Mesothelial cell of epicardium (in vitro differentiated cells): Measurements from ENCODE around the gene F2. TPM values are rescaled to one million over a fixed set of nuclear protein-coding genes. Genes with fewer than 3 reads are reported as not detected.

Experiments used
- DNase-seq, 2 experiments: peaks; one replicate each; pipeline ENCODE4 v3.0.0; 2021; ENCODE audit warnings: low spot score in 2 of 2; ENCODE audit not compliant: unreplicated experiment in 2 of 2
- H3K27ac Mint-ChIP-seq: 2 replicates; pipeline ENCODE4 v1.8.0; 2021; ENCODE audit warnings: mixed read lengths
- H3K27me3 Mint-ChIP-seq: 2 replicates; pipeline ENCODE4 v1.8.0; 2021; ENCODE audit warnings: low read depth, mixed read lengths
- H3K36me3 Mint-ChIP-seq: 2 replicates; pipeline ENCODE4 v1.8.0; 2021; ENCODE audit warnings: mixed read lengths
- H3K4me1 Mint-ChIP-seq: 2 replicates; pipeline ENCODE4 v1.8.0; 2021; ENCODE audit warnings: mixed read lengths
- H3K4me3 Mint-ChIP-seq: 2 replicates; pipeline ENCODE4 v1.8.0; 2021; ENCODE audit warnings: mild to moderate bottlenecking, moderate library complexity, mixed read lengths
- H3K9me3 Mint-ChIP-seq: 2 replicates; pipeline ENCODE4 v1.8.0; 2021; ENCODE audit warnings: mixed read lengths
- total RNA-seq: library from RNA; stranded (reverse); gene quantifications from 3 replicates; pipeline ENCODE4 v1.2.1, GENCODE V29; 2021
- TF ChIP-seq, protein P1 (sequence below): fragments of 200-600 bp; sonication (generic); IDR thresholded peaks from one replicate; pipeline ENCODE4 v1.5.0; 2021; ENCODE audit warnings: antibody characterized with exemption; ENCODE audit not compliant: unreplicated experiment

The F2 gene
- total RNA-seq, 1 donor from 2014 or later: not detected

DNA sequence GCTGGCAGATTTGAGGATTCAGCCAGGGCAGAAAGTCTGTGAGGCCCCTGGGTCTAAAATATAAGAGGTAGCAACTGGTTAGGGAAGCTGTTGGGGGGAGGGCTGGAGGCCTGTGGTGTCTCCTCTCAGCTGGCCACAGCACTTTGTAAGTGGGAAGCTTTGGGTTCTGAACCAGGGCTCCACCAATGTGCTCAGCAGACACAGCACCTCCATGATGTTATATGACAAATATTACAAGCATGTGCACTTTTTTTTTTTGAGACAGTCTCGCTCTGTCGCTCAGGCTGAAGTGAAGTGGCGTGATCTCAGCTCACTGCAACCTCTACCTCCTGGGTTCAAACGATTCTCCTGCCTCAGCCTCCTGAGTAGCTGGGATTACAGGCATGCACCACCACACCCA, 26.6 kb upstream of the F2 start:
- TF ChIP-seq, protein P1, sequence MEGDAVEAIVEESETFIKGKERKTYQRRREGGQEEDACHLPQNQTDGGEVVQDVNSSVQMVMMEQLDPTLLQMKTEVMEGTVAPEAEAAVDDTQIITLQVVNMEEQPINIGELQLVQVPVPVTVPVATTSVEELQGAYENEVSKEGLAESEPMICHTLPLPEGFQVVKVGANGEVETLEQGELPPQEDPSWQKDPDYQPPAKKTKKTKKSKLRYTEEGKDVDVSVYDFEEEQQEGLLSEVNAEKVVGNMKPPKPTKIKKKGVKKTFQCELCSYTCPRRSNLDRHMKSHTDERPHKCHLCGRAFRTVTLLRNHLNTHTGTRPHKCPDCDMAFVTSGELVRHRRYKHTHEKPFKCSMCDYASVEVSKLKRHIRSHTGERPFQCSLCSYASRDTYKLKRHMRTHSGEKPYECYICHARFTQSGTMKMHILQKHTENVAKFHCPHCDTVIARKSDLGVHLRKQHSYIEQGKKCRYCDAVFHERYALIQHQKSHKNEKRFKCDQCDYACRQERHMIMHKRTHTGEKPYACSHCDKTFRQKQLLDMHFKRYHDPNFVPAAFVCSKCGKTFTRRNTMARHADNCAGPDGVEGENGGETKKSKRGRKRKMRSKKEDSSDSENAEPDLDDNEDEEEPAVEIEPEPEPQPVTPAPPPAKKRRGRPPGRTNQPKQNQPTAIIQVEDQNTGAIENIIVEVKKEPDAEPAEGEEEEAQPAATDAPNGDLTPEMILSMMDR: no peak
- Mint-ChIP-seq H3K27ac (no peak overlapping the region), H3K36me3 (peaks cover 19% of the 10 kb centered on the region), H3K4me1 (peaks cover under 1% of the 10 kb centered on the region), H3K27me3 (no peaks in the 10 kb centered on the region), H3K4me3 (no peak overlapping the region), H3K9me3 (no peaks in the 10 kb centered on the region)
- DNase-seq: no peak

DNA sequence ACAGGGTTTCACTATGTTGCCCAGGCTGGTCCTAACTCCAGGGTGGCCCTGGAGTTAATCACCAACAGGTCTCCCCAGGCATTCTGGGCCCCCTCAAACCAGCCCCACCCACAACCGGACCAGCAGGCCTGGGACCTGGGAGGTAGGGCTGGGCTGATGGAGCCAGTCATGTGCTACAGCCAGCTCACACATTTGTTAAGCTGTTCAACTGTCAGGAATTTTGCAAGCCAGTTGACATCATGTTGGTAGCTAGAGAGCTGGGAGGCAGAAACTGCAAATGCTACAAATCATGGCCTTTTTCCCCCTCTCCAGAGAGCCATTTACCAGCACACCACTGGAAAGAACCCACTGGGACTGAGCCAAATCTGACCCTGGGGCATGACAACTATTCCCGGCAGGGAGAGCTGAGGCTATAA, 25.4 kb upstream of the F2 start:
- TF ChIP-seq, protein P1: no peak
- peaks cover 13% of the 10 kb centered on the region for H3K36me3 Mint-ChIP-seq
- no peak overlapping the region for H3K27ac Mint-ChIP-seq
- no peaks in the 10 kb centered on the region for H3K9me3 Mint-ChIP-seq
- H3K4me3 Mint-ChIP-seq: no peak overlapping the region
- no peaks in the 10 kb centered on the region for H3K27me3 Mint-ChIP-seq
- no peak for DNase-seq
- peaks cover 7% of the 10 kb centered on the region for H3K4me1 Mint-ChIP-seq

DNA sequence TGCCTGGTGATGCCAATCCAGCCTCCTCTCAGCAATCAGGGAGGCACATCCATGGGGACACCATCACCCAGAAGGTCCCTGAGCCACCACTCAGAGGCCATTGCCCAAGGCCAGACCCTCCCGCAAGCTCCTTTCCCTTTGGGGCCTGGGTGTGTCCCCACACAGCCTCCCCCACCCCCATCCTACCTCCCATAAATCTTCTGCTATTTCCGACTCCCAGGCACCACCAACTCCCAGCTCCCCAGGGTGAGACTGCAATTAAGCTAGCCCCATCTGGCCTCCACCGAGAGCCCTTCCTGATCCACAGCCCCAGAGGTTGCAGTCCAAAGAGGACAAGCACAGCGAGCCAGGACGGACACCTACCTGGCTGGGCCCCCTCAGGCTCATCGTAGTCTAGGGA, 24.9 kb upstream of the F2 start:
- no peak overlapping the region for H3K4me3 Mint-ChIP-seq
- H3K27me3 Mint-ChIP-seq: no peaks in the 10 kb centered on the region
- H3K36me3 Mint-ChIP-seq: peaks cover 11% of the 10 kb centered on the region
- peaks cover 12% of the 10 kb centered on the region for H3K4me1 Mint-ChIP-seq
- no peak overlapping the region for H3K27ac Mint-ChIP-seq
- TF ChIP-seq, protein P1: no peak
- no peak for DNase-seq
- no peaks in the 10 kb centered on the region for H3K9me3 Mint-ChIP-seq

DNA sequence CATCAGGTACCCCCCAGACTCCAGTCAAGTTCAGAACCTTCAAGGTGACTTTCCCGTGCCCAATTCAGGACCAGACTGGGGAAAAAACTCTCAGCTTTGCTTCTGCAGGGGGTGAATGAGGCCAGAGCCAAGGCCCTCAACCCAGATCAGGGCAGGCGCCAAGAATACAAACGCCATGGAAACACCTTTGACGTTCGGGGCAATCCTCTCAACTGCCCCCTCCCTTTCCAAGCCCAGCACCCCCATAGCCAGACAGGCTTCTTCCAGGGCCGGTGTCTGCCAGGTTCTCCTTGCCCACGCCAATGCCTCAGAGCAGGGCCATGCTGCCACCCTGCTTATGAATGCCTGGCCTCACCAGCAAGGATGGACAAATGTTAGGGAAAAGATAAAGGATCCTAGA, 24.4 kb upstream of the F2 start:
- TF ChIP-seq, protein P1: no peak
- H3K36me3 Mint-ChIP-seq: peaks cover 10% of the 10 kb centered on the region
- H3K27me3 Mint-ChIP-seq: no peaks in the 10 kb centered on the region
- H3K4me3 Mint-ChIP-seq: no peak overlapping the region
- no peak for DNase-seq
- no peak overlapping the region for H3K27ac Mint-ChIP-seq
- peaks cover 14% of the 10 kb centered on the region for H3K4me1 Mint-ChIP-seq
- no peaks in the 10 kb centered on the region for H3K9me3 Mint-ChIP-seq

DNA sequence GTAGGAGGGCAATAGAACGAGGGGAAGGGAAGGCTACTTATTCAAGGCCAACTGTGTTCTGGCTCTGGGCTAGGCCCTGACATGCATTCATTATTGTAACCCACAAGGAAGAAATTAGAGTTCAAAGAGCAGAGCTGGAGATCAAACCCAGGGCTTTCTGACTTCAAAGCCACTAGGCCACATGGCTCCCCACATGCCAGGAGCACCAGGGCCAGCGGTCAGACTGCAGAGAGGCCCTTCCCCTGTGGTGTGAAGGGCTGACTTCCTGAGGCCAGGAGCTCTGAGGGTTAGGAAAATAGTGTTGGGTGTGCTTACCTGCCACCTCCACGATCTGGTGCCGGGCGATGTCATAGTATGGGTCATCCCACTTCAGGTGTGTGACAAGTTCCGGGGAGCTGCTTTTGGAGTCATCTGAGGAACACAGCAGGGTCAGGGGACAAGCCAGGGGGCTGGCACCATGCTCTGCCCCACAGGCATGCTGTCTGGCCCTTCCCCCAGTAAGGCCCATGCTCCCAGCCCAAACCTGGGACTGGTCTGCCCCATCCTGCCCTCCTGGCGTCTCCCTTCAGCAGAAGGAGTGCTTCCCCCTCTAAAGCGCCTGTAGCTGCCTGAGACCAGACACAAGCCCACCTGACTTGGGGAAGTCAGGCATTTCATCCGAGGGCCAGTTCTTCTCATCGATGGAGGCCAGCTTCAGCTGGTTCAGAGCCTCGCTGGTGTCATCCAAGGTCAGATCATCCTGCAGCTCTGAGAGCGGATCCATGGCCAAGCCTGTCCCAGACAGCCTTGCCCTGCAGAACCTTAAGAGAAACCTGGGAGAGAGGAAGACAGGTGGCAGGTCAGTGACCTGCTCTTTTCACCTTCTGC, 23.4 kb upstream of the F2 start:
- TF ChIP-seq, protein P1: no peak
- Mint-ChIP-seq H3K27ac (no peak overlapping the region), H3K36me3 (peaks cover 7% of the 10 kb centered on the region), H3K4me3 (no peak overlapping the region), H3K9me3 (no peaks in the 10 kb centered on the region), H3K27me3 (no peaks in the 10 kb centered on the region), H3K4me1 (peaks cover 18% of the 10 kb centered on the region)
- no peak for DNase-seq
